ENCODE data around the gene GALNT9. TPM values are rescaled to one million over a fixed set of nuclear protein-coding genes. Genes with fewer than 3 reads are reported as not detected.

Gene GALNT9
- total RNA-seq, 1 experiment from 2014 or later: 0.44 TPM

- peaks cover 11% of the 10 kb centered on the region; the same call in 1 of the 2 replicates for H3K4me1 ChIP-seq (ENCODE audit: insufficient read depth, low read length)
- H3K27ac ChIP-seq (ENCODE audit: low read length): no peak overlapping the region
- CTCF ChIA-PET: no interaction called here
- no peak overlapping the region for H3K4me2 ChIP-seq (ENCODE audit: low read length)
- no TSS peak for BruUV-seq (replicated peaks)
- H2AFZ ChIP-seq (ENCODE audit: low read length): no peak overlapping the region
- H3K27me3 ChIP-seq (ENCODE audit: low read length): no peaks in the 10 kb centered on the region
- H3K36me3 ChIP-seq (ENCODE audit: low read depth, low read length): peaks cover 25% of the 10 kb centered on the region
- no peak overlapping the region for H3K4me3 ChIP-seq (ENCODE audit: low read length)
- ATAC-seq (no peak), DNase-seq (no peak)
- no peaks in the 10 kb centered on the region for H3K9me2 ChIP-seq (replicated peaks; ENCODE audit: low read length)
- H3K79me2 ChIP-seq (ENCODE audit: low read length): no peaks in the 10 kb centered on the region
- H3K9me3 ChIP-seq (ENCODE audit: low read length): 0 out of 2 replicates have a peak, but pooled peaks cover 7% of the 10 kb centered on the region
- TF ChIP-seq EZH2phosphoT487 (IDR thresholded peaks at IDR 0.05; ENCODE audit: borderline replicate concordance, low read length) (no peak), CTCF (conservative IDR thresholded peaks at IDR 0.05; ENCODE audit: low read depth, low read length) (no peak), EZH2 (IDR thresholded peaks at IDR 0.05; ENCODE audit: low read length, unreplicated experiment) (no peak)
- intact Hi-C loops (cut with micrococcal nuclease): no loop called here
- H3K9ac ChIP-seq (ENCODE audit: low read length): no peak overlapping the region
- H4K20me1 ChIP-seq (ENCODE audit: low read length): no peaks in the 10 kb centered on the region
- peaks cover 13% of the 10 kb centered on the region for H3F3A ChIP-seq (ENCODE audit: low read length, unreplicated experiment)
- POLR2A ChIA-PET (ENCODE audit: unreplicated experiment): no interaction called here
Measured at GRCh38 chr12:132157733-132158409, 171.5 kb downstream of the GALNT9 start.

GRCh38 chr12:132156573-132157325, 172.6 kb downstream of the GALNT9 start:
- POLR2A ChIA-PET (ENCODE audit: unreplicated experiment): no interaction called here
- H3K27ac ChIP-seq (ENCODE audit: low read length): no peak overlapping the region
- no peaks in the 10 kb centered on the region for H3K79me2 ChIP-seq (ENCODE audit: low read length)
- H3F3A ChIP-seq (ENCODE audit: low read length, unreplicated experiment): peaks cover 13% of the 10 kb centered on the region
- H3K9ac ChIP-seq (ENCODE audit: low read length): no peak overlapping the region
- H3K27me3 ChIP-seq (ENCODE audit: low read length): no peaks in the 10 kb centered on the region
- DNase-seq: no peak
- H3K4me3 ChIP-seq (ENCODE audit: low read length): no peak overlapping the region
- no peak for TF ChIP-seq CTCF (conservative IDR thresholded peaks at IDR 0.05; ENCODE audit: low read depth, low read length)
- TF ChIP-seq EZH2 (IDR thresholded peaks at IDR 0.05; ENCODE audit: low read length, unreplicated experiment): no peak
- no peak for TF ChIP-seq EZH2phosphoT487 (IDR thresholded peaks at IDR 0.05; ENCODE audit: borderline replicate concordance, low read length)
- intact Hi-C loops (cut with micrococcal nuclease): no loop called here
- H3K36me3 ChIP-seq (ENCODE audit: low read depth, low read length): peaks cover 25% of the 10 kb centered on the region
- no peak for ATAC-seq
- no peak overlapping the region for H2AFZ ChIP-seq (ENCODE audit: low read length)
- no peak overlapping the region for H3K4me2 ChIP-seq (ENCODE audit: low read length)
- 0 out of 2 replicates have a peak, but pooled peaks cover 7% of the 10 kb centered on the region for H3K9me3 ChIP-seq (ENCODE audit: low read length)
- CTCF ChIA-PET: no interaction called here
- BruUV-seq (replicated peaks): no TSS peak
- H4K20me1 ChIP-seq (ENCODE audit: low read length): no peaks in the 10 kb centered on the region
- H3K4me1 ChIP-seq (ENCODE audit: insufficient read depth, low read length): peaks cover 4% of the 10 kb centered on the region; the same call in 1 of the 2 replicates
- H3K9me2 ChIP-seq (replicated peaks; ENCODE audit: low read length): no peaks in the 10 kb centered on the region
